Measurements from ENCODE around the gene PRKCI. TPM values are rescaled to one million over a fixed set of nuclear protein-coding genes. Genes with fewer than 3 reads are reported as not detected.
"Not testable (repeated sequence)": the region's sequence is repeated elsewhere in the genome, so short reads cannot be mapped to it uniquely, and the experiment has no call there.

PRKCI gene
- total RNA-seq, 1 donor from 2014 or later = 61.4 TPM

GRCh38 chr3:170322566-170323269, 100.5 kb downstream of the PRKCI start:
- Mint-ChIP-seq H3K9me3 (ENCODE audit: low read depth) (peaks cover 5% of the 10 kb centered on the region), H3K27me3 (no peaks in the 10 kb centered on the region), H3K4me1 (ENCODE audit: low read depth) (peaks cover 45% of the 10 kb centered on the region), H3K36me3 (ENCODE audit: insufficient read depth) (peaks cover 4% of the 10 kb centered on the region), H3K4me3 (ENCODE audit: low read depth) (no peak overlapping the region), H3K27ac (peak overlapping the region; percentile 93)
- DNase-seq (ENCODE audit: low spot score, unreplicated experiment) = no peak
- TF ChIP-seq, protein P1, sequence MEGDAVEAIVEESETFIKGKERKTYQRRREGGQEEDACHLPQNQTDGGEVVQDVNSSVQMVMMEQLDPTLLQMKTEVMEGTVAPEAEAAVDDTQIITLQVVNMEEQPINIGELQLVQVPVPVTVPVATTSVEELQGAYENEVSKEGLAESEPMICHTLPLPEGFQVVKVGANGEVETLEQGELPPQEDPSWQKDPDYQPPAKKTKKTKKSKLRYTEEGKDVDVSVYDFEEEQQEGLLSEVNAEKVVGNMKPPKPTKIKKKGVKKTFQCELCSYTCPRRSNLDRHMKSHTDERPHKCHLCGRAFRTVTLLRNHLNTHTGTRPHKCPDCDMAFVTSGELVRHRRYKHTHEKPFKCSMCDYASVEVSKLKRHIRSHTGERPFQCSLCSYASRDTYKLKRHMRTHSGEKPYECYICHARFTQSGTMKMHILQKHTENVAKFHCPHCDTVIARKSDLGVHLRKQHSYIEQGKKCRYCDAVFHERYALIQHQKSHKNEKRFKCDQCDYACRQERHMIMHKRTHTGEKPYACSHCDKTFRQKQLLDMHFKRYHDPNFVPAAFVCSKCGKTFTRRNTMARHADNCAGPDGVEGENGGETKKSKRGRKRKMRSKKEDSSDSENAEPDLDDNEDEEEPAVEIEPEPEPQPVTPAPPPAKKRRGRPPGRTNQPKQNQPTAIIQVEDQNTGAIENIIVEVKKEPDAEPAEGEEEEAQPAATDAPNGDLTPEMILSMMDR (IDR thresholded peaks at IDR 0.05; ENCODE audit: unreplicated experiment) = no peak

GRCh38 chr3:170323331-170323730, 101.1 kb downstream of the PRKCI start:
- no peak for DNase-seq (ENCODE audit: low spot score, unreplicated experiment)
- TF ChIP-seq, protein P1 (IDR thresholded peaks at IDR 0.05; ENCODE audit: unreplicated experiment) = no peak
- Mint-ChIP-seq H3K27me3 (no peaks in the 10 kb centered on the region), H3K9me3 (ENCODE audit: low read depth) (peaks cover 7% of the 10 kb centered on the region), H3K4me3 (ENCODE audit: low read depth) (no peak overlapping the region), H3K27ac (peak overlapping the region; percentile 93), H3K4me1 (ENCODE audit: low read depth) (peaks cover 41% of the 10 kb centered on the region), H3K36me3 (ENCODE audit: insufficient read depth) (peaks cover 5% of the 10 kb centered on the region)

- no peak overlapping the region for H3K27ac Mint-ChIP-seq
- TF ChIP-seq, protein P1 (IDR thresholded peaks at IDR 0.05; ENCODE audit: unreplicated experiment) = no peak
- peaks cover 7% of the 10 kb centered on the region for H3K36me3 Mint-ChIP-seq (ENCODE audit: insufficient read depth)
- no peak overlapping the region for H3K4me3 Mint-ChIP-seq (ENCODE audit: low read depth)
- DNase-seq (ENCODE audit: low spot score, unreplicated experiment) = no peak
- peaks cover 9% of the 10 kb centered on the region for H3K9me3 Mint-ChIP-seq (ENCODE audit: low read depth)
- H3K27me3 Mint-ChIP-seq = no peaks in the 10 kb centered on the region
- peaks cover 35% of the 10 kb centered on the region for H3K4me1 Mint-ChIP-seq (ENCODE audit: low read depth)
These were observed 102.7 kb downstream of the PRKCI start for GRCh38 chr3:170324962-170325361.

GRCh38 chr3:170327040-170327808, 105.0 kb downstream of the PRKCI start:
- Mint-ChIP-seq H3K27ac (no peak overlapping the region), H3K36me3 (ENCODE audit: insufficient read depth) (peaks cover 7% of the 10 kb centered on the region), H3K27me3 (no peaks in the 10 kb centered on the region), H3K9me3 (ENCODE audit: low read depth) (peaks cover 9% of the 10 kb centered on the region), H3K4me3 (ENCODE audit: low read depth) (no peak overlapping the region), H3K4me1 (ENCODE audit: low read depth) (peaks cover 29% of the 10 kb centered on the region)
- no peak for DNase-seq (ENCODE audit: low spot score, unreplicated experiment)
- TF ChIP-seq, protein P1 (IDR thresholded peaks at IDR 0.05; ENCODE audit: unreplicated experiment) = no peak

- Mint-ChIP-seq H3K27ac (peak overlapping the region; percentile 80), H3K4me1 (ENCODE audit: low read depth) (peaks cover 23% of the 10 kb centered on the region), H3K9me3 (ENCODE audit: low read depth) (peaks cover 13% of the 10 kb centered on the region)
- not testable (repeated sequence) for DNase-seq (ENCODE audit: low spot score, unreplicated experiment); H3K4me3 Mint-ChIP-seq (ENCODE audit: low read depth); H3K27me3 Mint-ChIP-seq; H3K36me3 Mint-ChIP-seq (ENCODE audit: insufficient read depth)
These were observed 105.8 kb downstream of the PRKCI start for GRCh38 chr3:170327868-170328548.

Data from progenitor cell of endocrine pancreas (in vitro differentiated cells).